B cell (primary cell): ENCODE measurements around the gene NEMP2. TPM values are rescaled to one million over a fixed set of nuclear protein-coding genes. Genes with fewer than 3 reads are reported as not detected.

ENCODE experiments used
- ATAC-seq: fragments of 200-7000 bp; cut with Tn5 transposase; one replicate; pipeline ENCODE4 v1.10.0; 2021; ENCODE audit warnings: low read depth, mild to moderate bottlenecking, moderate number of reproducible peaks, moderate library complexity
- CTCF ChIA-PET: fragments of 350-600 bp; sonication (Branson Sonifier 250); formaldehyde crosslinking; loops from one replicate; lab custom pipeline; 2021; ENCODE audit warnings: antibody characterized with exemption, inconsistent platforms; lab: Charles Lee
- POLR2A ChIA-PET: fragments of 350-600 bp; sonication (Branson Sonifier 250); formaldehyde crosslinking; loops from one replicate; lab custom pipeline; 2021; ENCODE audit warnings: antibody characterized with exemption; lab: Charles Lee
- DNase-seq: peaks from one replicate; pipeline ENCODE4 v3.0.0; 2013
- H2AFZ ChIP-seq: 2 replicates; pipeline ENCODE4 v1.6.1; 2012; ENCODE audit warnings: mild to moderate bottlenecking, low read depth, low read length; ENCODE audit not compliant: insufficient read depth, poor library complexity, severe bottlenecking
- H3K27ac ChIP-seq, 2 donors: 1 replicate in 1 of 2; 2 replicates in 1 of 2; pipeline ENCODE4 v1.5.1; 2012 to 2013; ENCODE audit warnings: low read length in 2 of 2, mild to moderate bottlenecking in 2 of 2, moderate library complexity in 1 of 2
- H3K27me3 ChIP-seq, 4 experiments: fragments of 200-600 bp in 1 of 4; sonication (generic) in 1 of 4; replicated peaks in 1 of 4; 1 replicate in 2 of 4; 2 replicates in 2 of 4; pipeline versions ENCODE4 v1.6.1 to v1.7.0; 2013 to 2016; ENCODE audit warnings: low read length in 3 of 4, mild to moderate bottlenecking in 2 of 4, mixed read lengths in 1 of 4, moderate library complexity in 1 of 4; ENCODE audit not compliant: insufficient read depth in 4 of 4, control insufficient read depth in 3 of 4; ENCODE audit errors: control extremely low read depth in 1 of 4
- H3K36me3 ChIP-seq, 2 experiments: replicated peaks in 1 of 2; 1 replicate in 1 of 2; 2 replicates in 1 of 2; pipeline versions ENCODE4 v1.6.1 to v1.7.1; 2013; ENCODE audit warnings: low read length in 1 of 2; ENCODE audit not compliant: insufficient read depth in 2 of 2, control insufficient read depth in 1 of 2; ENCODE audit errors: control extremely low read depth in 1 of 2, extremely low read depth in 1 of 2
- H3K4me1 ChIP-seq, 2 donors: fragments of 200-600 bp in 1 of 2; sonication (generic) in 1 of 2; 1 replicate in 1 of 2; 2 replicates in 1 of 2; pipeline versions ENCODE4 v1.5.1 to v1.6.1; 2013 to 2017; ENCODE audit warnings: low read length in 2 of 2; ENCODE audit not compliant: control insufficient read depth in 2 of 2, insufficient read depth in 2 of 2
- H3K4me2 ChIP-seq: replicated peaks from 2 replicates; pipeline ENCODE3; 2012; ENCODE audit warnings: mild to moderate bottlenecking, low read depth, low read length; ENCODE audit not compliant: poor library complexity, severe bottlenecking
- H3K4me3 ChIP-seq, 5 experiments: fragments of 200-600 bp in 1 of 5; sonication (generic) in 1 of 5; 1 replicate in 3 of 5; 2 replicates in 2 of 5; pipeline versions ENCODE4 v1.5.1 to v1.7.0; 2011 to 2016; ENCODE audit warnings: low read length in 4 of 5, mild to moderate bottlenecking in 4 of 5, low read depth in 2 of 5, control low read depth in 1 of 5, moderate library complexity in 1 of 5; ENCODE audit not compliant: insufficient read depth in 1 of 5; ENCODE audit errors: control extremely low read depth in 1 of 5, extremely low read depth in 1 of 5
- H3K79me2 ChIP-seq: fragments of 200-600 bp; sonication (generic); one replicate; pipeline ENCODE4 v1.6.0; 2016; ENCODE audit warnings: low read length; ENCODE audit not compliant: control insufficient read depth, insufficient read depth
- H3K9ac ChIP-seq: fragments of 200-600 bp; sonication (generic); 2 replicates; pipeline ENCODE4 v1.6.1; 2017; ENCODE audit warnings: mild to moderate bottlenecking, low read length, moderate library complexity
- H3K9me3 ChIP-seq, 3 donors: one replicate each; pipeline versions ENCODE4 v1.6.1 to v1.7.1; 2013; ENCODE audit warnings: low read length in 2 of 3; ENCODE audit not compliant: control insufficient read depth in 2 of 3, insufficient read depth in 1 of 3; ENCODE audit errors: control extremely low read depth in 1 of 3
- H4K20me1 ChIP-seq: 2 replicates; pipeline ENCODE4 v1.6.0; 2012; ENCODE audit warnings: mild to moderate bottlenecking, low read length; ENCODE audit not compliant: insufficient read depth, control insufficient read depth, poor library complexity, severe bottlenecking
- H3K27ac Mint-ChIP-seq: one replicate; pipeline ENCODE4 v1.8.0; 2021; ENCODE audit warnings: mixed read lengths
- H3K27me3 Mint-ChIP-seq: one replicate; pipeline ENCODE4 v1.8.0; 2021; ENCODE audit warnings: mixed read lengths
- H3K4me1 Mint-ChIP-seq: one replicate; pipeline ENCODE4 v1.8.0; 2021; ENCODE audit warnings: mixed read lengths
- H3K4me3 Mint-ChIP-seq: one replicate; pipeline ENCODE4 v1.8.0; 2021; ENCODE audit warnings: mixed read lengths
- H3K9me3 Mint-ChIP-seq: one replicate; pipeline ENCODE4 v1.8.0; 2022; ENCODE audit warnings: mixed read lengths; ENCODE audit not compliant: insufficient read depth
- EZH2 ChIP-seq: IDR thresholded peaks from 2 replicates; pipeline ENCODE4 v1.6.1; 2012; ENCODE audit warnings: borderline replicate concordance, low read depth, mild to moderate bottlenecking, moderate library complexity, low read length; ENCODE audit not compliant: insufficient read depth, poor library complexity, severe bottlenecking
- WGBS: methylation state at CpG from one replicate; pipeline ENCODE4 v1.1.5; 2013; ENCODE audit warnings: missing lambda C conversion rate; ENCODE audit not compliant: insufficient coverage; 5-methylcytosine and 5-hydroxymethylcytosine counted together
- intact Hi-C: fragments of 100-400 bp; cut with micrococcal nuclease; formaldehyde crosslinking; loops from one replicate; pipeline ENCODE4 v1.10.0; 2022
- polyA plus RNA-seq: library from polyadenylated mRNA; depleted of rRNA; stranded (reverse); fragments of >200 nt; gene quantifications from 2 replicates; pipeline ENCODE4 v1.2.3, GENCODE V29; 2012
- total RNA-seq, 2 donors: library from RNA; stranded (reverse); fragments of 120-200 nt in 1 of 2; gene quantifications; 1 replicate in 1 of 2; 2 replicates in 1 of 2; pipeline versions ENCODE4 v1.2.3 to v1.2.4, GENCODE V29; 2013 to 2022
- TF ChIP-seq, protein P1 (sequence below): fragments of 200-600 bp; IDR thresholded peaks from one replicate; pipeline ENCODE4 v1.8.0; 2022; ENCODE audit warnings: antibody characterized with exemption, mild to moderate bottlenecking

Gene NEMP2
- total and polyA plus RNA-seq, 2 donors (not counting 1 experiment from before 2014, with no cell fraction given) = 1.3 to 17.3 TPM

DNA sequence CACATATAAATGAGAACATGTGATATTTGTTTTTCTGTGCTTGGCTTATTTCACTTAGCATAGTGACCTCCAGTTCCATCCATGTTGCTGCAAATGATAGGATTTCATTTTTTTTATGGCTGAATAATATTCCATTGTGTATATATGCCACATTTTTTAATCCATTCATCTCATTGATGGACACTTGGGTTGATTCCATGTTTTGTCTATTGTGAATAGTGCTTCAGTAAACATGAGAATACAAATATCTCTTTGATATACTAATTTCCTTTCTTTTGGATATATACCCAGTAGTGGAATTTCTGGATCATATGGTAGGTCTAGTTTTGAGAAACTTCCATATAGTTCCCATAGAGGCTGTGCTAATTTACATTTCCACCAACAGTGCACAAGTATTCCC, 3.7 kb upstream of the NEMP2 start:
- Mint-ChIP-seq H3K27ac (peak overlapping the region; percentile 39), H3K4me3 (no peak overlapping the region), H3K9me3 (peaks cover 22% of the 10 kb centered on the region), H3K4me1 (peaks cover 26% of the 10 kb centered on the region), H3K27me3 (no peaks in the 10 kb centered on the region)
- Histone ChIP-seq H3K27me3 (no peaks in the 10 kb centered on the region), H4K20me1 (no peaks in the 10 kb centered on the region), H3K4me3 (no peak overlapping the region), H3K79me2 (peaks cover 8% of the 10 kb centered on the region), H3K36me3 (no peaks in the 10 kb centered on the region), H3K4me1 (peaks cover 9 to 10% of the 10 kb centered on the region in 2 donors), H3K4me2 (no peak overlapping the region), H3K27ac (peak overlapping the region; percentile 15 to 31), H3K9ac (no peak overlapping the region), H2AFZ (no peak overlapping the region), H3K9me3 (peaks cover 9 to 19% (median 10%) of the 10 kb centered on the region in 3 donors)
- TF ChIP-seq EZH2 = no peak
- TF ChIP-seq, protein P1, sequence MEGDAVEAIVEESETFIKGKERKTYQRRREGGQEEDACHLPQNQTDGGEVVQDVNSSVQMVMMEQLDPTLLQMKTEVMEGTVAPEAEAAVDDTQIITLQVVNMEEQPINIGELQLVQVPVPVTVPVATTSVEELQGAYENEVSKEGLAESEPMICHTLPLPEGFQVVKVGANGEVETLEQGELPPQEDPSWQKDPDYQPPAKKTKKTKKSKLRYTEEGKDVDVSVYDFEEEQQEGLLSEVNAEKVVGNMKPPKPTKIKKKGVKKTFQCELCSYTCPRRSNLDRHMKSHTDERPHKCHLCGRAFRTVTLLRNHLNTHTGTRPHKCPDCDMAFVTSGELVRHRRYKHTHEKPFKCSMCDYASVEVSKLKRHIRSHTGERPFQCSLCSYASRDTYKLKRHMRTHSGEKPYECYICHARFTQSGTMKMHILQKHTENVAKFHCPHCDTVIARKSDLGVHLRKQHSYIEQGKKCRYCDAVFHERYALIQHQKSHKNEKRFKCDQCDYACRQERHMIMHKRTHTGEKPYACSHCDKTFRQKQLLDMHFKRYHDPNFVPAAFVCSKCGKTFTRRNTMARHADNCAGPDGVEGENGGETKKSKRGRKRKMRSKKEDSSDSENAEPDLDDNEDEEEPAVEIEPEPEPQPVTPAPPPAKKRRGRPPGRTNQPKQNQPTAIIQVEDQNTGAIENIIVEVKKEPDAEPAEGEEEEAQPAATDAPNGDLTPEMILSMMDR = no peak
- DNase-seq (no peak), ATAC-seq (no peak)
- intact Hi-C loops = loop anchor here (10.0 kb wide), 4 partner anchors 213 to 1093 kb away; partner anchors contain the start of gene WDR75
- ChIA-PET POLR2A (no interaction called here), CTCF (no interaction called here)

DNA sequence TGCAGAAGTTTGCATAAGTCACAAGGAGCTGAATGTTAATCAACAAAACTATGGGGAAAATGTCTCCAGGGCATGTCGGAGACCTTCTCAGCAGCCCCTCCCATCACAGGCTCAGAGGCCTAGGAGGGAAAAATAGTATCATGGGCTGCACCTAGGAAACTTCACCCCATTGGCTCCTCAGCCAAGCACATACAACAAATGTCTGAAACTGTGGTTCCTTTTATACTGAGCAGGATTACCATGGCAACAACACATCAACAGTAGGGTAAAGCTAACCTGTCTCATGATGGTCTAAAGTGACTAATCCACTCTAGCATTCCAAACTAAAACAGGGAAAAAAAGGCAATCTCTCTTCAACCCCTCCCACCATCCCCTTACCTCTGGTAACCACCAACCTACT, 3.2 kb upstream of the NEMP2 start:
- no peak overlapping the region for H3K9ac ChIP-seq
- no CpG with 5 or more reads among the region's 1 CpG for WGBS
- peak overlapping the region; percentile 15 to 31 for H3K27ac ChIP-seq
- no peaks in the 10 kb centered on the region for H4K20me1 ChIP-seq
- H3K4me3 ChIP-seq = no peak overlapping the region
- Mint-ChIP-seq H3K9me3 (peaks cover 22% of the 10 kb centered on the region), H3K27me3 (no peaks in the 10 kb centered on the region), H3K4me1 (peaks cover 29% of the 10 kb centered on the region), H3K4me3 (no peak overlapping the region), H3K27ac (peak overlapping the region; percentile 39)
- TF ChIP-seq, protein P1 = no peak
- TF ChIP-seq EZH2 = no peak
- no peaks in the 10 kb centered on the region for H3K36me3 ChIP-seq
- ChIA-PET POLR2A (no interaction called here), CTCF (no interaction called here)
- H3K4me1 ChIP-seq = peaks cover 13 to 14% of the 10 kb centered on the region in 2 donors
- peaks cover 9 to 19% (median 10%) of the 10 kb centered on the region in 3 donors for H3K9me3 ChIP-seq
- intact Hi-C loops = loop anchor here (10.0 kb wide), 4 partner anchors 213 to 1093 kb away; partner anchors contain the start of gene WDR75
- peak; percentile 63 for DNase-seq
- ATAC-seq = no peak
- H3K4me2 ChIP-seq = no peak overlapping the region
- no peak overlapping the region for H2AFZ ChIP-seq
- no peaks in the 10 kb centered on the region for H3K27me3 ChIP-seq
- peaks cover 11% of the 10 kb centered on the region for H3K79me2 ChIP-seq
